HG03280 (cell line): ENCODE measurements around the gene SLC26A4.

ENCODE experiments used
- ATAC-seq: cut with Tn5 transposase; IDR thresholded peaks from one replicate; pipeline ENCODE4 v1.9.1; 2021; ENCODE audit warnings: mild to moderate bottlenecking, moderate library complexity; ENCODE audit not compliant: unreplicated experiment

Gene SLC26A4

GRCh38 chr7:107659666-107660065 lies 962 bp upstream of the SLC26A4 start:
- no peak for ATAC-seq

GRCh38 chr7:107661081-107661864 lies 645 bp downstream of the SLC26A4 start:
- ATAC-seq: peak; percentile 63

- ATAC-seq: no peak
Measured at GRCh38 chr7:107661865-107662379, 1.3 kb downstream of the SLC26A4 start.

GRCh38 chr7:107663196-107663595 lies 2.6 kb downstream of the SLC26A4 start:
- no peak for ATAC-seq

GRCh38 chr7:107666790-107667189 lies 6.2 kb downstream of the SLC26A4 start:
- no peak for ATAC-seq

- no peak for ATAC-seq
Measured at GRCh38 chr7:107667341-107667740, 6.7 kb downstream of the SLC26A4 start.

GRCh38 chr7:107668296-107668695 lies 7.7 kb downstream of the SLC26A4 start:
- ATAC-seq: no peak

- ATAC-seq: no peak
Measured at GRCh38 chr7:107672183-107672582, 11.6 kb downstream of the SLC26A4 start.

- ATAC-seq: no peak
Measured at GRCh38 chr7:107676249-107676648, 15.6 kb downstream of the SLC26A4 start.

- ATAC-seq: no peak
Measured at GRCh38 chr7:107678110-107678753, 17.6 kb downstream of the SLC26A4 start.

- no peak for ATAC-seq
Measured at GRCh38 chr7:107680478-107680877, 19.9 kb downstream of the SLC26A4 start.

GRCh38 chr7:107682886-107683285 lies 22.3 kb downstream of the SLC26A4 start:
- ATAC-seq: no peak

- no peak for ATAC-seq
Measured at GRCh38 chr7:107684287-107684686, 23.7 kb downstream of the SLC26A4 start.

GRCh38 chr7:107684947-107685463 lies 24.4 kb downstream of the SLC26A4 start:
- no peak for ATAC-seq

- ATAC-seq: no peak
Measured at GRCh38 chr7:107686816-107687387, 26.3 kb downstream of the SLC26A4 start.

GRCh38 chr7:107687656-107688055 lies 27.0 kb downstream of the SLC26A4 start:
- no peak for ATAC-seq

GRCh38 chr7:107689553-107689952 lies 28.9 kb downstream of the SLC26A4 start:
- ATAC-seq: no peak

- no peak for ATAC-seq
Measured at GRCh38 chr7:107690084-107690483, 29.5 kb downstream of the SLC26A4 start.

- ATAC-seq: no peak
Measured at GRCh38 chr7:107690611-107691010, 30.0 kb downstream of the SLC26A4 start.

- ATAC-seq: no peak
Measured at GRCh38 chr7:107691716-107692115, 31.1 kb downstream of the SLC26A4 start.

- ATAC-seq: no peak
Measured at GRCh38 chr7:107692501-107692900, 31.9 kb downstream of the SLC26A4 start.

- no peak for ATAC-seq
Measured at GRCh38 chr7:107693396-107693795, 32.8 kb downstream of the SLC26A4 start.
